NCI-H82 treated with DMSO at 0.1 percent for 48 hours (cell line): ENCODE measurements around the gene MAL.

Source experiments
- DNase-seq: peaks from one replicate; lab custom pipeline; 2025; ENCODE audit not compliant: unreplicated experiment; lab: John Stamatoyannopoulos, UW

MAL gene

DNA sequence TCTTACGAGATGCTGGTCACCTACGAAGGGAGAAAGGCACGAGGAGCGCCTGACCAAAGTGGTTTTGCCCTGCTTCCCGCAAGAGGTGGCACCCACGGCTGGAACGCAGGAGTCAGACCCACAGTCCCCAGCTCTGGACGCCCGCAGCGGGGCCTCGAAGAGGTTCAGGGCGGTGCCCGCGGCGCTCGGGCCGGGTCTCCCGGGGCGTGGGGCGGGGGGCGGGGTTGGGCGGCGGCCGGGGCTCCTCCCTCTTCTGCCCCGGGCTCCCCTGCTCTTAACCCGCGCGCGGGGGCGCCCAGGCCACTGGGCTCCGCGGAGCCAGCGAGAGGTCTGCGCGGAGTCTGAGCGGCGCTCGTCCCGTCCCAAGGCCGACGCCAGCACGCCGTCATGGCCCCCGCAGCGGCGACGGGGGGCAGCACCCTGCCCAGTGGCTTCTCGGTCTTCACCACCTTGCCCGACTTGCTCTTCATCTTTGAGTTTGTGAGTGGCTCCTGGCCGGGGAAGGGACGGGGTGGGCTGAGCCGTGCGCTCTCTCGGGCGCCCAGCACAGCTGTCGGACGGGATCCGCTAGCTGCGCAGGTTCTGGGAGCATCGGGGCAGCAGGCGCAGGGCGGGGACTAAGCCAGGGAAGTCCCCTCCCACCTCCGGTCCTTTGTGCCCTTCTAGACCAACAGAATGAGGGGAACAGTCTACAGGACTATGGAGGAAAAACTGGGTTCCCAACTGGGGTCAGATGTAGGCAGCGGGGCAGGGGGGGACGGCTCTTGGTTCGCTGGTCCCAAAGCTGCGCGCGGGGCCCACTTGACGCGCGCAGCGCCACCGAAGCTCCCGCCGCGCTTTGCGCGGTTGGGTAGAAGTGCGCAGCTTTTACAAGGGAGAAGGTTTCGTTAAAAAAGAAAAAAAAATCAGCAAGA, at the start of gene MAL:
TSS of gene MAL (plus strand) at position 303 of the 914 bp plus-strand sequence. CDS start at position 388, 85 bp downstream.
- DNase-seq: no peak

DNA sequence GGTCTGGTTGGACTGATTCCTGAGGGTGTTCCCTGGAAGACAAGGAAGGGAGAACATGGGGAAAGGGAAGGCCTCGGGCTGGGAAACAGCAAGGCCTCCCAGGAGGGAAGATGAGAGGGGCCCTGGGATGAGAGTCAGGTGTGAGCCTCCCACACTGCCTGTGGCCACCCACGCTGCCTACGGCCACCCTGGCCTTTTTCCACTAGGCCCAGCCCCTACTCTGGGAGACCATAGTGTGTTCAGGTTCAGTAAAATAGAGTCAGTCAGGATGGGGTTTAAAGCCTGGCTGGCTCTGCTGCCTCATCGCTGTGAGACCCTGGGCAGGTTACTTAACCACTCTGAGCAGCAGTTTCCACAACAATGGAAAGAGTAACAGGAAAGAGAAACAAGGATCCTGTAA, 47.7 kb upstream of the MAL start:
- DNase-seq: no peak

DNA sequence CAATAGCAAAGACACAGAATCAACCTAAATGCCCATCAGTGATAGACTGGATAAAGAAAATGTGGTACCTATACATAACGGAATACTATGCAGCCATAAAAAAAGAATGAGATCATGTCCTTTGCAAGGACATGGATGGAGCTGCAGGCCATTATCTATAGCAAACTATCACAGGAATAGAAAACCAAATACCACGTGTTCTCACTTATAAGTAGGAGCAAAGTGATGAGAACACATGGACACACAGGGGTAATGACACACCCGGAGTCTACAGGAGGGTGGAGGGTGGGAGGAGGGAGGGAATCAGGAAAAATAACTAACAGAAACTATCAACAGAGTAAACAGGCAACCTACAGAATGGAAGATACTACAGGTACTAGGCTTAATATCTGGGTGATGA, 46.6 kb upstream of the MAL start:
- DNase-seq: no peak

DNA sequence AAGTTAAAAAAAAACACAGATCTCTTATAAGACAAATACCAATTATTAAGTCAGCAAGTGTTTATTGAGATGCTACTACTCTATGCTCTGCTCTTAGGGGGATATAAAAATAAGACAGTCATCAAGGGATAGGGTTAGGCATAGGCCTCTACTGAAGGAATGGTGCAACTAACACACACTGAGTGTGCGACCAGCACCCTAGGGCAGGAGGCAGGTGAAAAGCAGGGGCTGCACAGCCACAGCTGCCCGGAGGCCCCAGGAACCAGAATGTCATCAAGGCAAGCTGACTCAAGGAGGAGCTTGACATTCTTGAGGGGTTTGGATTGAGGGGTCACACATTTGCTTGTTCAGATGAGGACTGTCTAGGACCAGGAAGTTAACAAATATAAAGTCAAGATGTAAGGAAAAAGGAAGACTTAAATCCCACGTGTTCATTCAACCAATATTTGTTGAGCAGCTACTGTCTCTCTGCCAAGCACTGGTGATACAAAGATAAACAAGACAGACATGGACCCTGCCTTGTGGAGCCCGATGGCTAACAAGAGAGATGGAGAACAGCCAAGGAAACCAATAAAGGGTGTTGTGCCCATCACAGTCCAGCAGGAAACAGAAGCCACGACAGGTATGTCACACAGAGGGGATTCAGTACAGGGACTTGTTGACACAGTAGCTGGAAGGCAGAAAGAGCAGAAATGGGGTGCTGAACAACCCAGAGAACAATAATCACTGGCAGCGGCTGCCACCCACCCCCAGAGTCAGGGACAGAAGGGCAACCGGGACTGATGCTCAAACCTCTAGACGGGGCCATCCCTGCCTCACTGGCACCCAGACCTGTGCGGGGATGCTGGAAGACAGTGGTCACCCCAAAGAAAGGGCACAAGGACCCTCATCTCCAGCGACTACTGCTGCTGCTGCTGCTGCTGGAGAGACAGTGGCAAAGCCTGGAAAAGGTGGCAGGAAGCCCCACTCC, 45.8 kb upstream of the MAL start:
- no peak for DNase-seq

DNA sequence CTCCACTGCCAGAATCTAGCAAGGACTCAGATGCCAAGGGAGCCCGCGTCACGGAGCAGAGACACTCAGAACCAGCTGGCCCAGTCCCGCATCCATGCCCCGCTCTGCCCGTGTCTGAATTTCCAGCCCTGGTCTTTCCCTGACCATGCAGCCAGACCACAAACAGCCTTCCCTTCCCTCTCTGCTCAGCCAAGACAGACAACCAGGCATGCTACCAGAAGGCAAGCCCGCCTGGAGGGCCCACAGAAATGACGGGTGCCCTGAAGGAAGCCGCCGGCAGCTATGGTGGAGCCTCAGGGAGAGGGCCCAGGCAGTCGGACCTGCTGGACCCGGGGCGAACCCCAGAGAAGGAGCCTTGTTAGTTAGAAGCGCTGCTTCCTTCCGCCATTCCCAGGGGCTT, 45.1 kb upstream of the MAL start:
- DNase-seq: no peak

DNA sequence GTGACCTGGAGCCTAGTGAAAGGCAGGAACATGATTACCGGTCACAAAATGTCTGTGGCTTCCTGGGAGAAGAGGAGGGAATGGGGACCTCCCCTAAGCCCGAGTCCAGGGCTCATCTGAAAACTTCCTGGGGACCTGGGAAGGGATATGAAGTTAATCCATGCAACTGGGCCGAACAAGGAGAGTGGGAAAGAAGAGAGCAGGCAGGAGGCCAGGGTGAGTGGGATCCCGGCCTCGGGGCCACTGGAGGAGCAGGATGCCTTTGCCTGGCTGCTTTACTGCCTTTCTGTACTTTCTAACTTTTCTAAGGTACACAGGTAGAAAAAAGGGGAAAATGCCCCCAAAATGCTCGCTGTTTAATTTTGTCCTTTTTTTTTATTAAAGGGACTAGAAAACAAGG, 43.4 kb upstream of the MAL start:
- DNase-seq: no peak

DNA sequence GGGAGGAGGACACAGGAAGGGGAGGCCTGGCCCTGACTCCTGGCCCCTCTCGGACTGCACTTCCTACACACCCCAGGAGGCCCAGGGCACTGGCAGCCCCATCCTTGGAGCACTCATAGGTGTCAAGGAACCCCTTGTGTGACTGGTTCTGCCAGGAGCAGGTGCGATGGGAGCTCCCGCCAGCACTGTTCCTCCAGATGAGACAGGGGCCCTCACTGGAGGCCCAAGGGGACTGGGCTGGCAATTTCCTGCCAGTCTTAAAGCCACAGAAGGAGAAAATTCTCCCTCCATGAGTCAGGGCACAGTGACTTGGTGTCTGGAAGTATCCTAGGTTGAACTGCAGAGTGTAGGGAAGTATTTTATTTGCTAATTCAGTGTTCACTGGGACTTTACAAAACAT, 42.8 kb upstream of the MAL start:
- DNase-seq: no peak

DNA sequence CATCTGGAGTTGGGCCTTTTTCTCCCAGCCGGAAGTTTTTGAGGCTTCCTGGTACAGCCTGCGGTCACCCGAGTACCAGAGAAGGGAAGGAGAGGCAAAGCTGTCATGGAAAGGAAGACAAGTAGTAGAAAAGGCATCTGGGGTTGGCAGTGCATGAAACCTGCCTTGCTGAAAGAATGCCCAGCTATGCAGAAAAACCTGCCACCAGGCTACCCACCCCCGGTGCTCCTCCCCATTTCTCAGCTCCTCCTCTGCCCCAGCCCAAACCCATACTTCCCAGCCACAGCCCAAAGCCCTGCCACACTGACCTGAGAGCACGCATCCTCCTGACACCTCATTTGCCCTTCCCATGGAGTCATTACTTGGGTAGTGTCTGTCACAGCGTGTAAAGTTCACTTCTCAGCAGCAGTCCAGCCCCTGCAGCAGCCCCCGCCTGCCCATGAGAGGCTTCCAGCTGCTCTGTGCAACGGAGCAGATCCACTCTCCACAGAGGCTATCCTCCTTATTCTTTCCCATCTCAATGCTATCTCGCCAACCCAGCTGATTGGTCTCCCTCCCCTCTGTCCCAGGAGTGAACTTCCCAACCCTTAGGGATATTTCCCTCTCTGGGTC, 40.4 kb upstream of the MAL start:
- DNase-seq: no peak

DNA sequence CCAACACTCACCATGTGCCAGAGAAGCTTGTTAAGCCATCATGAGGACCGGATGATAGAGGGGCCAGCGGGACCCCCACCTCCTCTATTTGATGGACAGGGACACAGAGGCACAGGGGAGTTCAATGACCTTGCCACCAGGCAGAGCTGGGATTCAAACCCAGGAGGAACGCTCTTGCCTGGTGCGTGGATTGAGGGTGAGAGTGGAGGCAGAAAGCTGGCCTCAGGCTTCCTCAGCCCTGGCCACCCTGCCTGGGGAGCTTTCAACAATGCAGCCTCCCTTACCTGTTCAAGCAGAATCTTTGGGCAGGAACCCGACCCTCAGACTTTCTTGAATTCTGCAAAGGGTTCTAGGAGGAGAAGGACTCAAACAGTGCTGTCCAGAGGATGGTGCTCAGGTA, 39.9 kb upstream of the MAL start:
- no peak for DNase-seq

DNA sequence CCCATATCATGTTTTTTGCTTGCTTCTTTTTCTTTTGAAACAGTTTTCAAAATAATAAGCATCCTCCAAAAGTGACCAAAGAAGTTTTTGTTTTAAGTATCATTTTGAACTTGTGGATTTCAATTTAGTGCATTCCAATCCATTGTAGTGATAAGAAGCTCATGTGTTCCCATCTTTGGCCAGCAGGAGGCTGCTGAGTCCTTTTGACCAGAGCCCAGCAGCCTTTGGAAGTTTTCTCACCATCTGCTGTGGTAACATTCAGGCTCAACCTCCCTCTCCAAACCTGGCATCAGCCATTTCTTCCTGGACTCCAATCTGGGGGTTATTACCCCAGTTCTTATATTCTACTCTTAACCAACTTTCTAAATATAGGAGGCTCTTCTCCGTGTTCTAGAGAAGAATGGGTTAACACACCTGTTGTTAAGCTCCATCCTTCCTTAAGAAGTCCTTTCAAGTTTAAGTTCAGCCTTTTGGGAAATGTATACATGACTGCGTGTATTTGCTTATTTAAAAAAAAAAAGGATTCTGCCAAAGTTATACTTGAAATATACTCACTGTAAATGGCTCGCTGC, 39.0 kb upstream of the MAL start:
- peak; percentile 10 for DNase-seq

DNA sequence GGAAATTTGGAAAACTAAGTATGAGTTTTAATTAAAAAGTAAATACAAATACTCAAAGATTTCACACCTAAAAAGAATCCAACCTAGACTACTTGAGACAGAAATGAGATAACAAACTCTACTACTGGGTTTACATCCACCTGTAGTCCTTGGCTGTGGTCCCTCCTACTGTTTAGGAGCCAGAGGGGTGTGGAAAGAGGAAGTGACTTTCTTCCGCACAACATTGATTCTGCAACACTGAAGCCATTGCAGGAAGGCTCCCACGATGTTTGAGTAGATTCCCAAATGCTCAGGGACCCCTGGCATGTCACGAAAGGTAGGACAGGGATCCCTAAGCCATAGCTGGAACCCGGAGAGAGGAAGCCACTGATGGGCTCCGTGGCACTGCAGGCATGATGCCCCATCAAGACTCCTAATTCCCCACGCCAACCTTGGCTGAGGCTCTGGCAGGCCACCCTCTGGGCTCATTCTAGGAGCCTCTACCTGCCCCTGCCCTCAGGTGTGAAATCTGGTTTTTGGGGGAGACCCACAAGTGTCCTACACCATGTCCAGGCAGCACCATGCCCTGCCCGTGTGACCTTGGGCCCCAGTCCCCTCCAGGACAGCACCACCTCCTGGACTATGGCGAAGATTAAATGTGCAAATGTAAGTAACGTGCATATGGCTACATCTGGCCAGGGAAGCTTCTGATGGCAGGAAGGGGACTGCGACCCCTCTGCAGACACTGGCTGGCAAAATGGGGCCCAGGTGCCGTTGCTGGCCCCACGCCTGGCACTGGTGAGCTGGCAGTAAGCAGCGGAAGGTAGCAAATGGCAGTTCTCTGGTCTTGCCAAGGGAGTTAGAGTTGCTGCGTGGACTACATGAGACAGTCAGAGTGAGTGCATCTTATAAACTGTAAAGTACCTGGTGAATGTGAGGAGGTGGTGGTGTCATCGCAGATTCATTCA, 38.2 kb upstream of the MAL start:
- DNase-seq: no peak

DNA sequence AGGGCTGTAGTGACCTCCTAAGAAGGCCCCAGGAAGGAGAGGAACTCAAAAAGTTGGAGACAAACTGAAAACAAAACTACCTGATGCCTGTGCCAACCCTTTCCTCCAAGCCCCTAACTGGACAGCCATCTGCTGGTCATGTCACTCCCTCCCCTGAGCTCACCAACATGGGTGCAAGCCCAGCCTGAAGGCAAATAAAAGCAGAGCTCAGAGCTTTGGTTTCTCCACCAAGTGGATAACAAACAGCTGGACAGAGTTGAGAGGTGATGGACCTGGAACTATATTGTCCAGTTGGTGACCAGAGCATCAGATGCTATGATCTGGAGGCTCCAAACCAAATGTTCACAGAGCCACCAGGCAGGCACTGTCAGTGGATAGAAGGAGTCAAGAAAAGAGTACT, 34.6 kb upstream of the MAL start:
- DNase-seq: no peak

DNA sequence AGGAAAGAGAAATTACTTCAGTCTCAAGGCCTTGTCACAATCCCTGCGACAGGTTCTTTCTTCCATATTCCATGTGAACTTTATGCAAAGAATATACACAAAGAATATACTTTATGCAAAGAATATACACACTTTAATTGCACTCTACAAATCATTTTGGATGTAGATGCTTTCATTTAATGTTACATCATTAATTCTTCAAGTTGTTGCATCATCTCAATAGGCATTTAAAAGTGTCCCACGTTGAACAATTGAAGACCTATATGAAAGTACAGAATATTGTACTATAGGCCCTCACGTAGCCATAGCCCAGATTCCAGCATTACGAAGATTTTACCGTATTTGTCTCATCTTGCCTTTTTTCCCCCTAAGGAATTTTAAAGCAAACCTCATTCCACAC, 33.1 kb upstream of the MAL start:
- DNase-seq: no peak

DNA sequence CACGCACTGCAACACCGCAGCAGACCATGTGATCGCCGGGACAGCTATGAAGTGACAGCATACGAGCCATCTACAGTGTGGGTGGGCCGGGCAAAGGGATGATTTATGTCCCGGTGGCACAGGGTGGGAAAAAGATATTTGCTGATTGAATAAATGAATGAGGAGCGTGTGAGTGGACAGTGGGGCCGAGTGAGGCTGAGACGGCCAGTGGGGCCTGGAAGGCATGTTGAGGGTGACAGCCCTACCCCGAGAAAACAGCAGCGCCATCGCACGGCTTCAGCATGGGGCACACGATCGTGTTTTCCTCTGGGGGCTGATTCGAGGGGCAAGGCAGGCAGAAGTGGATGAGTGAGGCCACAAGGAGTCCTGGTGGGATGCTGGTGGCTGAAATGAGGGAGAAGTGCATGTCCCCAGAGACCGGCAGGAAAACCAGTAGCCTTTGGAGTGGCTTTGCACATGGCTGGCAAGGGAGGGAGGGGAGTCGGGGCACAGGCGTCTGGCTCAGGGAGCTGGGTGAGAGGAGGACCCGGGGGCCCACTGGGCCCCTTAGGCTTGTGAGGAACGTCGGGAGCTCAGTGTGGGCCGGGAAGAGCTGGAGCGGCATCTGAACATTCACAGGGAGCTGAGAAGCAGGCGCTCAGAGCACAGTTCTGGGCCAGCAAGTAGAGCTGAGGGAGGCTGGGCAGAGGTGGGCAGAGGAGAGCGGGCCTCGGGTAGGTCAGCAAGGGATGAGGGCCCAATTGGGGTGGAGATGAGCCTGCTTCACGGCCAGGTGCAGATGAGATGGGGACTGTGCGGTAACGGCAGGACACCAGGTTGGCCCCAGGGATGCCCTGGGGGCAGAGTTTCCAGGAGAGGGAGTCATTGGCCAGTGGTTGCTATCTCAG, 32.1 kb upstream of the MAL start:
- DNase-seq: no peak

DNA sequence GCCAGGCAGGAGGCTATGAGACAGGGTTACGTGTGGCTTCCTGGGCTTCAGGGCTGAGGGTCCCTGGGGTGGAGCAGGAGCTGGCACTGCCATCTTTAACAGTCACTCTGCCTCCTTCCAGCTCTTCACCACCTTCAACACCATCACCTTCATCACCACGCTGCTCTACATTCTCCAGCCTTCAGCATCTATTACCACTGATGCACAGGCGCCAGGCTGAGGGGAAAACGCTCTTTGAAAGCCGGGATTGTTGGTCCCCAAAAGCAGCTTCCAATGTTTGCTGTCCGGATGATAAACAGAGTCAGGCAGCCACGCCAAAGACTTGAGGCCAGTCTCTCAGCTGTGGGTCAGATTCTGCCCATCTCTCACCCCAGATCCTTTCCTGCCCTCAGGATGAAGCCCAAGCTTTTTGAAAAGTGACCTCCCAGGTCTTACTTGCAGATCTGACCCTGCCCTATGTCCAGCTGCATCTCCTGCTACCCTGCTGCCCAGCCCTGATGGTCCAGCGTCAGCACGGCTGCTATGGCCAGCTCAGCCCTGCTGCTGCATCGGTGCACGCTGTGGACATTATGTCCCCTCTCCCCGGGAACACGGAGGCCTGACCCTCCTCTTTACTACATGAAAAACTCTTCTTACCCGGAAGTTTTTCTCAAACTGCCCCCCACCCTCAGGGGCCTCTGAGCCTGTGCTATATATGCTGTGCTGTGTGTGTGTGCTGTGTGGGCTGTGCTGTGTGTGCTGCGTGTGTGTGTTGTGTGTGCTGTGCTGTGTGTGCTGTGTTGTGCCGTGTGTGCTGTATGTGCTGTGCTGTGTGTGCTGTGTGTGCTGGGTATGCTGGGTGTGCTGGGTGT, 31.2 kb upstream of the MAL start:
- DNase-seq: no peak

DNA sequence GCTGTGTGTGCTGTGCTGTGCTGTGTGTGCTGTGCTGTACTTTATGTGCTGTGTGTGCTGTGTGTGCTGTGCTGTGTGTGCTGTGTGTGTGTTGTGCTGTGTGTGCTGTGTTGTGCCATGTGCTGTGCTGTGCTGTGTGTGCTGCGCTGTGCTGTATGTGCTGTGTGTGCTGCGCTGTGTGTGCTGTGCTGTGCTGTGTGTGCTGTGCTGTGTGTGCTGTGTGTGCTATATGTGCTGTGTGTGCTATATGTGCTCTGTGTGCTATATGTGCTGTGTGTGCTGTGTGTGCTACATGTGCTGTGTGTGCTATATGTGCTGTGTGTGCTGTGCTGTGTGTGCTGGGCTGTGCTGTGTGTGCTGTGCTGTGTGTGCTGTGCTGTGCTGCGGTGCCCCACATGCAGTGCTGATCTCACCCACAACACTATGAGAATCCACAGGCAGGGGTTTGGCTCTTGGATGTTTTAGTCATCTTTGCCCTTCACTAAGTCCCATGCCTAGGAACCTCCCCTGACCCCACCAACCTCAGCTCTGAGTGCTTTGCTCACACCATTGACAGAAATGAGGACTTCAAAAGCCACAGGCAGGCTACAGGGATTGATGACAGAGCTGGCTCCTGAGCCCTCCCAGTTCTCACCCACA, 30.5 kb upstream of the MAL start:
- DNase-seq: no peak

DNA sequence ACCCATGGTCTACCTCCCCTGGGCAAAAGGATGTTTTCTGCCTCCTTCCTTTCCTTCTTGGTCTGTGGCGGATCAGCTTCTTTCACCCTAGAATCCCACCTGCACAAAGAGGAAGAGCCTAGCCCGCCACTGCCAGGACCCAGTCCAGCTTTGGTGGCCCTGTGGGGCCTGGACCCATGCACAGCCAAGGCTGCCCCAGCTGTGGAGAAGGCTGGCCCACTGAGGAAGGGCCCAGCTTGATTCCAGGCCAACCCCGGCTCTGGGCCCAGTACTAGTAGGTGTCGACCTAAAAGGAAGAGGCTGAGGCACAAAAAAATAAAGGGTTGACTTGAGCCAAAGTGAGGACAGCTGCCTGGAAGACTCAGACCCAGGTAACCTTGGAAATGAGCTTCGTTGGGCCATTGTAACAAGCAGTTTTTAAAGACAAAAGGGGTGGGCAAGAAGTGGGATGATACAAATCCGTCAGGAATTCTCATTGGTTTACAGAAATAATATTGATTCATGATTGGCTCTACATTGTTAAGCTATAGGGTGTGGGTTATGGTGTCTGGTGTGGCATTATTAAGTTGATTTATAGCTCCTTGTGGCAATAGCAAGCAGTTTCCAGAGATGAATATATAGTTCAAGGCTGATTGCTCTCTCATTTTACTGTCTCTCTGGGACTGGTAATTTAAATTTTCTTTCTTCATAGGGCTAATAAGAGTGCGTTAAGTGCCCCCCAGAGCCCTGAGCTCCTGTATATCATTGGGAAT, 29.8 kb upstream of the MAL start:
- DNase-seq: no peak
